Natural killer cell (primary cell): ENCODE measurements around the gene KCNAB2. TPM values are rescaled to one million over a fixed set of nuclear protein-coding genes. Genes with fewer than 3 reads are reported as not detected.
A peak's percentile ranks its signal among the peaks of the same experiment; 100 is the strongest.

Experiments
- ATAC-seq, 3 donors: fragments of 150-1000 bp in 2 of 3; fragments of 200-7000 bp in 1 of 3; cut with Tn5 transposase; 1 replicate in 1 of 3; 2 replicates in 2 of 3; pipeline ENCODE4 v1.10.0; 2021; ENCODE audit warnings: mild to moderate bottlenecking in 2 of 3, moderate library complexity in 2 of 3
- DNase-seq, 2 donors: peaks; one replicate each; pipeline versions ENCODE4 v3.0.0 to v3.0.0-alpha.2; 2013 to 2021; ENCODE audit warnings: mixed read lengths in 1 of 2
- H3K27ac ChIP-seq: one replicate; pipeline ENCODE4 v1.5.1; 2013; ENCODE audit warnings: mild to moderate bottlenecking, low read length
- H3K27me3 ChIP-seq: one replicate; pipeline ENCODE4 v1.6.1; 2013; ENCODE audit warnings: low read length; ENCODE audit not compliant: control insufficient read depth, insufficient read depth
- H3K36me3 ChIP-seq: one replicate; pipeline ENCODE4 v1.6.1; 2013; ENCODE audit warnings: low read length; ENCODE audit not compliant: control insufficient read depth, insufficient read depth
- H3K4me1 ChIP-seq: one replicate; pipeline ENCODE4 v1.6.1; 2013; ENCODE audit warnings: low read length; ENCODE audit not compliant: control insufficient read depth, insufficient read depth
- H3K4me3 ChIP-seq: one replicate; pipeline ENCODE4 v1.5.1; 2013; ENCODE audit warnings: low read length
- H3K9me3 ChIP-seq: one replicate; pipeline ENCODE4 v1.6.1; 2013; ENCODE audit warnings: low read length; ENCODE audit not compliant: control insufficient read depth, insufficient read depth
- H3K27ac Mint-ChIP-seq, 2 donors: one replicate each; pipeline ENCODE4 v1.8.0; 2022; ENCODE audit warnings: mild to moderate bottlenecking in 2 of 2, mixed read lengths in 2 of 2, moderate library complexity in 1 of 2
- H3K27me3 Mint-ChIP-seq, 2 donors: one replicate each; pipeline ENCODE4 v1.8.0; 2022; ENCODE audit warnings: low read depth in 2 of 2, mixed read lengths in 2 of 2
- H3K36me3 Mint-ChIP-seq: one replicate; pipeline ENCODE4 v1.8.0; 2022; ENCODE audit warnings: mixed read lengths
- H3K4me1 Mint-ChIP-seq, 2 donors: one replicate each; pipeline ENCODE4 v1.8.0; 2022; ENCODE audit warnings: mixed read lengths in 2 of 2
- H3K4me3 Mint-ChIP-seq: one replicate; pipeline ENCODE4 v1.8.0; 2022; ENCODE audit warnings: mild to moderate bottlenecking, moderate library complexity, mixed read lengths
- H3K9me3 Mint-ChIP-seq, 2 donors: one replicate each; pipeline ENCODE4 v1.8.0; 2022; ENCODE audit warnings: mixed read lengths in 2 of 2
- WGBS: methylation state at CpG from one replicate; pipeline ENCODE4 v1.1.7; 2013; ENCODE audit warnings: missing lambda C conversion rate; ENCODE audit not compliant: insufficient coverage; 5-methylcytosine and 5-hydroxymethylcytosine counted together
- intact Hi-C: fragments of 100-400 bp; cut with micrococcal nuclease; formaldehyde crosslinking; loops from one replicate; pipeline ENCODE4 v1.14.2; 2022
- total RNA-seq, 4 donors: library from RNA; stranded (reverse); fragments of 120-200 nt in 1 of 4; gene quantifications; one replicate each; pipeline versions ENCODE4 v1.2.3 to v1.2.4, GENCODE V29; 2013 to 2022
- TF ChIP-seq, protein P1 (sequence below): fragments of 200-600 bp; IDR thresholded peaks from one replicate; pipeline ENCODE4 v1.8.0; 2022; ENCODE audit warnings: antibody characterized with exemption

The KCNAB2 gene
- total RNA-seq, 3 donors from 2014 or later (not counting 1 experiment from before 2014, with no cell fraction given): 387 to 749 (median 430) TPM

DNA sequence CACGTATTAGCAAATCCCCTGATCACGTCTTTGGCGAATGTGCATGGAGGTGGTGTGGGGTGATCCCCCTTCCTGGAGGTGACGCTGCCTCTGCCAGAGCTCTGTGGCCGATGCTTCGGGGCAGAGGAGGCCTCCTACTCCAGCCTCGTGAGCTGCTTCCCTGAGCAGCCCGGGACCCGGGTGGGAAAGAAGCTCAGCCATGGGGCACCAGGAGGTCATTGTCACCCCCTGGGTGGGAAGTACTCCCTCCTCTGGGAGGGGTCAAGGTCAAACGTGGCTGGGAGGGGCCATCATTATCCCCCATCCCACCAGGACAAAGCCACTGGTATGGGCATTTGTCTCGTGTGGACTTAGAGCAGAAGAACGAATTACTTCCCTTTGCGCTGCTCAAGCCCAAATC, 40.7 kb downstream of the KCNAB2 start:
- TF ChIP-seq, protein P1, sequence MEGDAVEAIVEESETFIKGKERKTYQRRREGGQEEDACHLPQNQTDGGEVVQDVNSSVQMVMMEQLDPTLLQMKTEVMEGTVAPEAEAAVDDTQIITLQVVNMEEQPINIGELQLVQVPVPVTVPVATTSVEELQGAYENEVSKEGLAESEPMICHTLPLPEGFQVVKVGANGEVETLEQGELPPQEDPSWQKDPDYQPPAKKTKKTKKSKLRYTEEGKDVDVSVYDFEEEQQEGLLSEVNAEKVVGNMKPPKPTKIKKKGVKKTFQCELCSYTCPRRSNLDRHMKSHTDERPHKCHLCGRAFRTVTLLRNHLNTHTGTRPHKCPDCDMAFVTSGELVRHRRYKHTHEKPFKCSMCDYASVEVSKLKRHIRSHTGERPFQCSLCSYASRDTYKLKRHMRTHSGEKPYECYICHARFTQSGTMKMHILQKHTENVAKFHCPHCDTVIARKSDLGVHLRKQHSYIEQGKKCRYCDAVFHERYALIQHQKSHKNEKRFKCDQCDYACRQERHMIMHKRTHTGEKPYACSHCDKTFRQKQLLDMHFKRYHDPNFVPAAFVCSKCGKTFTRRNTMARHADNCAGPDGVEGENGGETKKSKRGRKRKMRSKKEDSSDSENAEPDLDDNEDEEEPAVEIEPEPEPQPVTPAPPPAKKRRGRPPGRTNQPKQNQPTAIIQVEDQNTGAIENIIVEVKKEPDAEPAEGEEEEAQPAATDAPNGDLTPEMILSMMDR: no peak
- H3K4me1 Mint-ChIP-seq: peaks cover 5 to 6% of the 10 kb centered on the region in 2 donors
- no peak overlapping the region for H3K4me3 Mint-ChIP-seq
- Histone ChIP-seq H3K9me3 (no peaks in the 10 kb centered on the region), H3K27me3 (no peaks in the 10 kb centered on the region), H3K4me1 (no peaks in the 10 kb centered on the region), H3K27ac (no peak overlapping the region), H3K4me3 (no peak overlapping the region), H3K36me3 (peaks cover 50% of the 10 kb centered on the region)
- no peaks in the 10 kb centered on the region for H3K27me3 Mint-ChIP-seq
- intact Hi-C loops: no loop called here
- H3K9me3 Mint-ChIP-seq: no peaks in the 10 kb centered on the region
- DNase-seq (no peak), ATAC-seq (no peak)
- H3K27ac Mint-ChIP-seq: peak overlapping the region in 1 of 2 donors; percentile 54
- peaks cover 7% of the 10 kb centered on the region for H3K36me3 Mint-ChIP-seq
- 94% methylated on average over 13 of the region's 13 CpGs for WGBS

DNA sequence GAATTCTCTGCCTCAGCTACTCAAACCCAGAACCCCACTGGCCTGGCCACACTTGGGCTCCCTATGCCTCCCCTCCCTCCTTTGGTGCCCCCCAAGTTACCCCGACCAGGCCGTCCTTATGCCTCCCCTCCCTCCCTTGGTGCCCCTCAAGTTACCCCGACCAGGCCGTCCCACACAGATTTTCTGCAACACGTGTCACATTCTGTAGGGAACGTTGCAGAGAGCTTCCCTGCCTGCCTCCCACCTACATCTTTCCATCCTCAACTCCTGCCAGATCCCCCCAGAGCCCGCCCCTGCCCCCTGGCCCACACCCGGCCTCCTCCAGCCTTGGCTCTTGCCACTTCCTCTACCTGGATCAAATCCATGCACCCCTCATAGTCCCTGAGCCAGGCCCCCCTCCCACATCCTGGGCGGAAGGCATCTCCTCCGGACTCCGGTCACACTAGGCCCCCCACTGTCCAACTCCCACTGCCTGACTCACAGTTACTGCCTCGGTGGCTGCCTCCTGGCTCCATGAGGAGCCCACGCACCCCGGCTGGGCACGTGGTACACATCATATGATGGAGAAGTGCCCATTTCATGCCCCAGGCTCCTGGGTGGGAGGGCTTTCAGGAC, 41.2 kb downstream of the KCNAB2 start:
- H3K27ac Mint-ChIP-seq: peak overlapping the region; percentile 45 to 54
- 95% methylated on average over 15 of the region's 15 CpGs for WGBS
- no peaks in the 10 kb centered on the region for H3K27me3 Mint-ChIP-seq
- intact Hi-C loops: no loop called here
- Histone ChIP-seq H3K36me3 (peaks cover 49% of the 10 kb centered on the region), H3K4me1 (no peaks in the 10 kb centered on the region), H3K27me3 (no peaks in the 10 kb centered on the region), H3K4me3 (no peak overlapping the region), H3K27ac (no peak overlapping the region), H3K9me3 (no peaks in the 10 kb centered on the region)
- peak in 1 of 3 donors; percentile 8 for ATAC-seq
- H3K9me3 Mint-ChIP-seq: no peaks in the 10 kb centered on the region
- peaks cover 5 to 6% of the 10 kb centered on the region in 2 donors for H3K4me1 Mint-ChIP-seq
- no peak for DNase-seq
- peaks cover 7% of the 10 kb centered on the region for H3K36me3 Mint-ChIP-seq
- no peak overlapping the region for H3K4me3 Mint-ChIP-seq
- TF ChIP-seq, protein P1: no peak

DNA sequence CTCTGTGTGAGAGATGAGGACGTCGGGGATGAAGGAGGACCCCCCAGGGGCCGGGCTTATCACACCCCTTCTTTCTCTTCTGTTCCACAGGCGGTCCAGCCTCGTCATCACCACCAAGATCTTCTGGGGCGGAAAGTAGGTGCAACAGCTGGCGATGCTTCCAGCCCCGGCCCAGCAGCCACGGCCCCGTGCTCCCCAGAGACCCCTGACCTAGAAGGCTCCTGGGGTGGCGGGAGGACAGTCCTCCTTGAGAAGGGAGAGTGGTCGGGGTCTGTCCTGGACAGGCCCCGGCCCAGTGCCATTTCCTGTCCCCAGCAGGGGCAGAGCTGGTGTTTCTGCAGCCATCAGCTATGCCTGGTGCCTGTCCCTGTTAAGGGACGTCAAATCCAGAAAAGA, 41.7 kb downstream of the KCNAB2 start:
- Mint-ChIP-seq H3K4me3 (no peak overlapping the region), H3K36me3 (peaks cover 7% of the 10 kb centered on the region), H3K4me1 (peaks cover 5 to 6% of the 10 kb centered on the region in 2 donors), H3K27me3 (no peaks in the 10 kb centered on the region), H3K27ac (peak overlapping the region; percentile 45 to 54), H3K9me3 (no peaks in the 10 kb centered on the region)
- no peaks in the 10 kb centered on the region for H3K9me3 ChIP-seq
- DNase-seq (no peak), ATAC-seq (no peak)
- TF ChIP-seq, protein P1: no peak
- intact Hi-C loops: no loop called here
- no peaks in the 10 kb centered on the region for H3K27me3 ChIP-seq
- no peak overlapping the region for H3K27ac ChIP-seq
- H3K4me1 ChIP-seq: no peaks in the 10 kb centered on the region
- no peak overlapping the region for H3K4me3 ChIP-seq
- H3K36me3 ChIP-seq: peaks cover 48% of the 10 kb centered on the region
- WGBS: 92% methylated on average over 14 of the region's 14 CpGs

DNA sequence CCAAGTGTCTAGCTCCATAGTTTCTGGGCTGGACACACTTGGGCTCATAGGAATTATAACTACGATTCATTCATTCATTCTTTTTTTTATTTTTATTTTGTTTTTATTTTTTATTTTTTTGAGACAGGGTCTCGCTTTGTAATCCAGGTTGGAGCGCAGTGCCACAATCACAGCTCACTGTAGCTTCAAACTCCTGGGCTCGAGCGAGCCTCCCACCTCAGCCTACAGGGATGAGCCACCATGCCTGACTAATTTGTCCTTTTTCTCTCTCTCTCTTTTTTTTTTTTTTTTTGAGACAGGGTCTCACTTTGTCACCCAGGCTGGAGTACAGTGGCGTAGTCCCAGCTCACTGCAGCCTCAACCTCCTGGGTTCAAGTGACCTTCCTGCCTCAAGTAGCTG, 42.3 kb downstream of the KCNAB2 start:
- Histone ChIP-seq H3K4me1 (no peaks in the 10 kb centered on the region), H3K9me3 (no peaks in the 10 kb centered on the region), H3K36me3 (peaks cover 49% of the 10 kb centered on the region), H3K27me3 (no peaks in the 10 kb centered on the region), H3K27ac (no peak overlapping the region), H3K4me3 (no peak overlapping the region)
- Mint-ChIP-seq H3K4me3 (no peak overlapping the region), H3K4me1 (peaks cover 5 to 6% of the 10 kb centered on the region in 2 donors), H3K36me3 (peaks cover 7% of the 10 kb centered on the region), H3K27me3 (no peaks in the 10 kb centered on the region), H3K27ac (peak overlapping the region in 1 of 2 donors; percentile 54), H3K9me3 (no peaks in the 10 kb centered on the region)
- ATAC-seq: no peak
- DNase-seq: no peak
- TF ChIP-seq, protein P1: no peak
- WGBS: 100% methylated on average over 5 of the region's 6 CpGs
- intact Hi-C loops: no loop called here
